Esophagus muscularis mucosa (tissue), 4 donors: Measurements from ENCODE around the gene NKIRAS2. TPM values are rescaled to one million over a fixed set of nuclear protein-coding genes. Genes with fewer than 3 reads are reported as not detected.

Experiments
- DNase-seq: peaks from one replicate; pipeline ENCODE4 v3.0.0-alpha.2; 2017; ENCODE audit errors: extremely low spot score
- H3K27ac ChIP-seq, 4 donors: fragments of 200-600 bp; sonication (generic); replicated peaks in 1 of 4; 1 replicate in 3 of 4; 2 replicates in 1 of 4; pipeline ENCODE4 v1.5.1; 2016 to 2019; ENCODE audit warnings: mild to moderate bottlenecking in 1 of 4
- H3K27me3 ChIP-seq, 4 donors: fragments of 200-600 bp; sonication (generic); one replicate each; pipeline versions ENCODE4 v1.5.1 to v1.6.0; 2016 to 2019
- H3K36me3 ChIP-seq, 4 donors: fragments of 200-600 bp; sonication (generic); one replicate each; pipeline ENCODE4 v1.5.1; 2016 to 2019
- H3K4me1 ChIP-seq, 4 donors: fragments of 200-600 bp; sonication (generic); one replicate each; pipeline ENCODE4 v1.5.1; 2016 to 2019
- H3K4me3 ChIP-seq, 4 donors: fragments of 200-600 bp; sonication (generic); 1 replicate in 2 of 4; 2 replicates in 2 of 4; pipeline ENCODE4 v1.5.1; 2016 to 2019; ENCODE audit warnings: mild to moderate bottlenecking in 4 of 4, moderate library complexity in 1 of 4
- H3K9me3 ChIP-seq, 4 donors: fragments of 200-600 bp; sonication (generic); 1 replicate in 3 of 4; 2 replicates in 1 of 4; pipeline ENCODE4 v1.5.1; 2016 to 2019
- EP300 ChIP-seq: sonication (generic); formaldehyde crosslinking; IDR thresholded peaks from one replicate; pipeline ENCODE4 v1.6.1; 2017; ENCODE audit warnings: antibody characterized with exemption
- POLR2A ChIP-seq: fragments of 450-650 bp; IDR thresholded peaks from one replicate; pipeline ENCODE4 v1.6.1; 2017; ENCODE audit warnings: antibody characterized with exemption, moderate library complexity, mild to moderate bottlenecking, low read depth
- POLR2AphosphoS5 ChIP-seq, 2 donors: sonication (generic); formaldehyde crosslinking; IDR thresholded peaks; one replicate each; pipeline ENCODE4 v1.6.1; 2017; ENCODE audit warnings: antibody characterized with exemption in 2 of 2
- WGBS: methylation state at CpG from one replicate; pipeline ENCODE4 v1.1.5; 2018; 5-methylcytosine and 5-hydroxymethylcytosine counted together
- intact Hi-C: fragments of 100-400 bp; cut with DNase I; formaldehyde crosslinking; loops from one replicate; pipeline ENCODE4 v1.15.1; 2023
- total RNA-seq, 4 donors: library from RNA; depleted of rRNA; stranded (reverse); fragments of >200 nt; gene quantifications; one replicate each; pipeline versions ENCODE4 v1.1.0 to v1.2.1, GENCODE V29; 2016
- TF ChIP-seq, protein P1 (sequence below), 3 experiments: fragments of 200-600 bp in 2 of 3; fragments of 450-650 bp in 1 of 3; sonication (generic) in 2 of 3; IDR thresholded peaks; one replicate each; pipeline ENCODE4 v1.5.1; 2017 to 2019; ENCODE audit warnings: antibody characterized with exemption in 3 of 3, mild to moderate bottlenecking in 2 of 3, moderate library complexity in 1 of 3

NKIRAS2 gene
- total RNA-seq, 4 donors from 2014 or later, result 44.0 to 74.3 (median 59.0) TPM

DNA sequence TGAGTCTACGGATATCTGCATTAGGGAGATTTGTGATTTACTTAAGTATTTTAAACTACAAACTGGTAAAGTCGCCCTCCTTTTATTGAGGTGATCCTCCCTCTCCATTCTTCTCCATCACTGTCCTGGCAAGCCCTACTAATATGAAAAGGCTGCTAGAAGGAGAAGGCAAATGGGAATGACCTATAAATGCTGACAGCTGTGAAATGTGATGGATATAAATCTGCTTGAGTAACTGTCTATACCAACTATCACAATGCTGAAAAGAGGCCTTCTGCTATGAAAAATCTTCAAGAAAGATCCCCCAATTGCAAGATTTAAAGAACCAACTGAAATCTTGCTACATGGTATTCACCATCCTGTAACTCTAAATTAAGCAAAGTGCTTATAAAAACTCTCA, 18.2 kb upstream of the NKIRAS2 start:
- Histone ChIP-seq H3K27me3 (no peaks in the 10 kb centered on the region), H3K4me1 (peaks cover 34 to 43% (median 40%) of the 10 kb centered on the region in 4 donors), H3K4me3 (no peak overlapping the region), H3K27ac (no peak overlapping the region), H3K9me3 (no peaks in the 10 kb centered on the region), H3K36me3 (peaks cover 33 to 66% (median 55%) of the 10 kb centered on the region in 4 donors)
- no peak for DNase-seq
- TF ChIP-seq POLR2A (no peak), EP300 (no peak), POLR2AphosphoS5 (IDR thresholded peaks at IDR 0.05) (no peak)
- TF ChIP-seq, protein P1, sequence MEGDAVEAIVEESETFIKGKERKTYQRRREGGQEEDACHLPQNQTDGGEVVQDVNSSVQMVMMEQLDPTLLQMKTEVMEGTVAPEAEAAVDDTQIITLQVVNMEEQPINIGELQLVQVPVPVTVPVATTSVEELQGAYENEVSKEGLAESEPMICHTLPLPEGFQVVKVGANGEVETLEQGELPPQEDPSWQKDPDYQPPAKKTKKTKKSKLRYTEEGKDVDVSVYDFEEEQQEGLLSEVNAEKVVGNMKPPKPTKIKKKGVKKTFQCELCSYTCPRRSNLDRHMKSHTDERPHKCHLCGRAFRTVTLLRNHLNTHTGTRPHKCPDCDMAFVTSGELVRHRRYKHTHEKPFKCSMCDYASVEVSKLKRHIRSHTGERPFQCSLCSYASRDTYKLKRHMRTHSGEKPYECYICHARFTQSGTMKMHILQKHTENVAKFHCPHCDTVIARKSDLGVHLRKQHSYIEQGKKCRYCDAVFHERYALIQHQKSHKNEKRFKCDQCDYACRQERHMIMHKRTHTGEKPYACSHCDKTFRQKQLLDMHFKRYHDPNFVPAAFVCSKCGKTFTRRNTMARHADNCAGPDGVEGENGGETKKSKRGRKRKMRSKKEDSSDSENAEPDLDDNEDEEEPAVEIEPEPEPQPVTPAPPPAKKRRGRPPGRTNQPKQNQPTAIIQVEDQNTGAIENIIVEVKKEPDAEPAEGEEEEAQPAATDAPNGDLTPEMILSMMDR (IDR thresholded peaks at IDR 0.05), result no peak
- WGBS, result 82% methylated on average over 2 of the region's 2 CpGs
- intact Hi-C loops, result no loop called here

GRCh38 chr17:42002175-42002791, 17.6 kb upstream of the NKIRAS2 start:
- DNase-seq, result no peak
- 76% methylated on average over 7 of the region's 7 CpGs for WGBS
- no peak for TF ChIP-seq EP300
- no peak for TF ChIP-seq POLR2AphosphoS5 (IDR thresholded peaks at IDR 0.05)
- TF ChIP-seq, protein P1 (IDR thresholded peaks at IDR 0.05), result no peak
- TF ChIP-seq POLR2A, result no peak
- H3K4me3 ChIP-seq, result no peak overlapping the region
- intact Hi-C loops, result no loop called here
- H3K4me1 ChIP-seq, result peaks cover 39 to 48% (median 42%) of the 10 kb centered on the region in 4 donors
- H3K27ac ChIP-seq, result no peak overlapping the region
- H3K9me3 ChIP-seq, result no peaks in the 10 kb centered on the region
- H3K27me3 ChIP-seq, result no peaks in the 10 kb centered on the region
- H3K36me3 ChIP-seq, result peaks cover 27 to 61% (median 50%) of the 10 kb centered on the region in 4 donors

DNA sequence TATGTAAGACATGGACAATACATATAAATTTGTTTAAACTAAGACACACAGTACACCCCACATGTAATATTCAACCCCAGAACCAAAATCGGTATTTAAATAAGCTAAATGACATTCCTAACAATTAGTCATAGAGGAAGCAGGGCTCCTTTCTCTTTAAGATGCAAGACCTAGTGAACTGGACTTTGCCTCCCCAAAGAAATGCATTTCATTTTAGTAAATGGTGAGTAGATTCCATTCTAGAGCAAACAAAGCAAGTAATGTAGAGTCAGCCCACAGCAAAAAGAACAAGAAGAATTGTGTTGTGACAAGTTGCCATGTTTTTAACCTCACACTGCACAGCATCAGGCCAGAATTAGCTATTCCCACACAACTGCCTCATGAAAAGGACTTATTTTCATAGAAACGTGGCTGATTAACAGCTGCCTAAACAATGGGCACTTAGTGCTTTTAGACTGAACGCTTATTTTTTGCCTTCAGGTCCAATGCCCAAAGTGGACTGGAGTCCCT, 17.0 kb upstream of the NKIRAS2 start:
- DNase-seq, result no peak
- Histone ChIP-seq H3K27me3 (no peaks in the 10 kb centered on the region), H3K27ac (no peak overlapping the region), H3K36me3 (peaks cover 22 to 55% (median 44%) of the 10 kb centered on the region in 4 donors), H3K4me1 (peaks cover 39 to 54% (median 45%) of the 10 kb centered on the region in 4 donors), H3K9me3 (no peaks in the 10 kb centered on the region), H3K4me3 (no peak overlapping the region)
- intact Hi-C loops, result no loop called here
- TF ChIP-seq, protein P1 (IDR thresholded peaks at IDR 0.05), result no peak
- TF ChIP-seq POLR2AphosphoS5 (IDR thresholded peaks at IDR 0.05) (no peak), EP300 (no peak), POLR2A (no peak)
- 80% methylated on average over 3 of the region's 3 CpGs for WGBS

DNA sequence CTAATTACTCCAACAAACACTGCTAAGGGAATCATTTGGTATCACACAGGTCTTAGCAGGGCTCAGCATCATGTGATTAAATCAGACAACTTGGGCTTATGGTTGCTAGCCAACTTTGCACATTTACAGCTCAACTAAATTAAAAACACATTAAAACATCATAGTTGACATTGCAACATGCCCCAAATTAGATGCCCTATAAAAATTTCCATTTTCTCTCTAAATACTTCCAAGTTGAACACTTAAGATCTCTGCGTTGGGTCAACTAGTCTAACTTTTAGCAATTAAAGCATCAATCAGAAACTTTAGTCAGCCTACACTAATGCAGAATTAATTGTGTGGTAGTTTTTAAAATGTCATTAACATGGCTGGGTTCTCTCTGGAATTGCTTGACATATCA, 14.7 kb upstream of the NKIRAS2 start:
- TF ChIP-seq, protein P1 (IDR thresholded peaks at IDR 0.05), result no peak
- TF ChIP-seq POLR2AphosphoS5 (IDR thresholded peaks at IDR 0.05) (no peak), EP300 (no peak), POLR2A (no peak)
- H3K4me1 ChIP-seq, result peaks cover 54 to 65% (median 61%) of the 10 kb centered on the region in 4 donors

More for the DNA sequence above, 14.7 kb upstream of the NKIRAS2 start:
- H3K36me3 ChIP-seq, result peaks cover 1 to 32% (median 24%) of the 10 kb centered on the region in 4 donors
- no peak for DNase-seq
- H3K27me3 ChIP-seq, result no peaks in the 10 kb centered on the region
- no peaks in the 10 kb centered on the region for H3K9me3 ChIP-seq
- H3K4me3 ChIP-seq, result no peak overlapping the region
- intact Hi-C loops, result no loop called here
- H3K27ac ChIP-seq, result no peak overlapping the region
- 64% methylated on average over 1 of the region's 1 CpG for WGBS
